ENCODE measurements around the gene TBC1D1.

The TBC1D1 gene

GRCh38 chr4:37873386-37873785 is 17.5 kb upstream of the TBC1D1 start:
- H3K4me1 Mint-ChIP-seq (ENCODE audit: low read depth), result peaks cover 23% of the 10 kb centered on the region
- no peaks in the 10 kb centered on the region for H3K9me3 Mint-ChIP-seq
- peaks cover 8% of the 10 kb centered on the region for H3K36me3 Mint-ChIP-seq (ENCODE audit: low read depth)
- H3K27ac Mint-ChIP-seq, result no peak overlapping the region
- no peaks in the 10 kb centered on the region for H3K27me3 Mint-ChIP-seq (ENCODE audit: low read depth)
- no peak overlapping the region for H3K4me3 Mint-ChIP-seq
- DNase-seq (ENCODE audit: low spot score), result no peak

GRCh38 chr4:37876156-37876555 is 14.7 kb upstream of the TBC1D1 start:
- peaks cover 6% of the 10 kb centered on the region for H3K36me3 Mint-ChIP-seq (ENCODE audit: low read depth)
- no peak for DNase-seq (ENCODE audit: low spot score)
- no peak overlapping the region for H3K4me3 Mint-ChIP-seq
- no peaks in the 10 kb centered on the region for H3K27me3 Mint-ChIP-seq (ENCODE audit: low read depth)
- no peaks in the 10 kb centered on the region for H3K9me3 Mint-ChIP-seq
- H3K4me1 Mint-ChIP-seq (ENCODE audit: low read depth), result peaks cover 25% of the 10 kb centered on the region
- no peak overlapping the region for H3K27ac Mint-ChIP-seq

- no peak for DNase-seq (ENCODE audit: low spot score)
- no peak overlapping the region for H3K27ac Mint-ChIP-seq
- H3K4me3 Mint-ChIP-seq, result no peak overlapping the region
- H3K36me3 Mint-ChIP-seq (ENCODE audit: low read depth), result no peaks in the 10 kb centered on the region
- H3K9me3 Mint-ChIP-seq, result no peaks in the 10 kb centered on the region
- peaks cover 8% of the 10 kb centered on the region for H3K27me3 Mint-ChIP-seq (ENCODE audit: low read depth)
- peaks cover 8% of the 10 kb centered on the region for H3K4me1 Mint-ChIP-seq (ENCODE audit: low read depth)
Measured at GRCh38 chr4:37879365-37879764, 11.5 kb upstream of the TBC1D1 start.

- Mint-ChIP-seq H3K27me3 (ENCODE audit: low read depth) (peaks cover 9% of the 10 kb centered on the region), H3K36me3 (ENCODE audit: low read depth) (no peaks in the 10 kb centered on the region), H3K4me1 (ENCODE audit: low read depth) (peaks cover 20% of the 10 kb centered on the region), H3K9me3 (no peaks in the 10 kb centered on the region), H3K27ac (no peak overlapping the region), H3K4me3 (no peak overlapping the region)
- no peak for DNase-seq (ENCODE audit: low spot score)
Measured at GRCh38 chr4:37881811-37882210, 9.1 kb upstream of the TBC1D1 start.

GRCh38 chr4:37882665-37883296 is 8.1 kb upstream of the TBC1D1 start:
- Mint-ChIP-seq H3K4me1 (ENCODE audit: low read depth) (peaks cover 20% of the 10 kb centered on the region), H3K9me3 (no peaks in the 10 kb centered on the region), H3K36me3 (ENCODE audit: low read depth) (no peaks in the 10 kb centered on the region), H3K4me3 (no peak overlapping the region), H3K27ac (no peak overlapping the region), H3K27me3 (ENCODE audit: low read depth) (peaks cover 9% of the 10 kb centered on the region)
- no peak for DNase-seq (ENCODE audit: low spot score)

- H3K27me3 Mint-ChIP-seq (ENCODE audit: low read depth), result peaks cover 9% of the 10 kb centered on the region
- no peaks in the 10 kb centered on the region for H3K36me3 Mint-ChIP-seq (ENCODE audit: low read depth)
- no peak overlapping the region for H3K4me3 Mint-ChIP-seq
- no peaks in the 10 kb centered on the region for H3K9me3 Mint-ChIP-seq
- peaks cover 26% of the 10 kb centered on the region for H3K4me1 Mint-ChIP-seq (ENCODE audit: low read depth)
- DNase-seq (ENCODE audit: low spot score), result no peak
- H3K27ac Mint-ChIP-seq, result peak overlapping the region; percentile 0
Measured at GRCh38 chr4:37884855-37885487, 5.9 kb upstream of the TBC1D1 start.

- H3K36me3 Mint-ChIP-seq (ENCODE audit: low read depth), result no peaks in the 10 kb centered on the region
Measured at GRCh38 chr4:37885496-37885895, 5.4 kb upstream of the TBC1D1 start.

GRCh38 chr4:37889849-37890800 is 759 bp upstream of the TBC1D1 start:
- H3K27ac Mint-ChIP-seq, result no peak overlapping the region
- peaks cover 40% of the 10 kb centered on the region for H3K4me1 Mint-ChIP-seq (ENCODE audit: low read depth)
- peaks cover 2% of the 10 kb centered on the region for H3K27me3 Mint-ChIP-seq (ENCODE audit: low read depth)
- DNase-seq (ENCODE audit: low spot score), result no peak
- peaks cover 2% of the 10 kb centered on the region for H3K36me3 Mint-ChIP-seq (ENCODE audit: low read depth)
- H3K9me3 Mint-ChIP-seq, result no peaks in the 10 kb centered on the region
- peak overlapping the region; percentile 37 for H3K4me3 Mint-ChIP-seq

More at GRCh38 chr4:37885496-37885895, 5.4 kb upstream of the TBC1D1 start:
- Mint-ChIP-seq H3K27me3 (ENCODE audit: low read depth) (peaks cover 9% of the 10 kb centered on the region), H3K9me3 (no peaks in the 10 kb centered on the region), H3K4me3 (no peak overlapping the region), H3K27ac (no peak overlapping the region), H3K4me1 (ENCODE audit: low read depth) (peaks cover 26% of the 10 kb centered on the region)
- no peak for DNase-seq (ENCODE audit: low spot score)

GRCh38 chr4:37891260-37892159 is 626 bp downstream of the TBC1D1 start:
- Mint-ChIP-seq H3K36me3 (ENCODE audit: low read depth) (peaks cover 7% of the 10 kb centered on the region), H3K9me3 (no peaks in the 10 kb centered on the region), H3K27ac (peak overlapping the region; percentile 82), H3K27me3 (ENCODE audit: low read depth) (no peaks in the 10 kb centered on the region), H3K4me1 (ENCODE audit: low read depth) (peaks cover 34% of the 10 kb centered on the region), H3K4me3 (peak overlapping the region; percentile 86)
- peak; percentile 71 for DNase-seq (ENCODE audit: low spot score)

GRCh38 chr4:37892641-37893040 is 1.8 kb downstream of the TBC1D1 start:
- Mint-ChIP-seq H3K4me3 (peak overlapping the region; percentile 86), H3K9me3 (no peaks in the 10 kb centered on the region), H3K36me3 (ENCODE audit: low read depth) (peaks cover 7% of the 10 kb centered on the region), H3K27me3 (ENCODE audit: low read depth) (no peaks in the 10 kb centered on the region), H3K27ac (peak overlapping the region; percentile 82), H3K4me1 (ENCODE audit: low read depth) (peaks cover 39% of the 10 kb centered on the region)
- DNase-seq (ENCODE audit: low spot score), result peak; percentile 66

GRCh38 chr4:37893164-37893563 is 2.3 kb downstream of the TBC1D1 start:
- Mint-ChIP-seq H3K4me3 (peak overlapping the region; percentile 86), H3K27me3 (ENCODE audit: low read depth) (no peaks in the 10 kb centered on the region), H3K4me1 (ENCODE audit: low read depth) (peaks cover 39% of the 10 kb centered on the region), H3K36me3 (ENCODE audit: low read depth) (peaks cover 7% of the 10 kb centered on the region), H3K9me3 (no peaks in the 10 kb centered on the region), H3K27ac (peak overlapping the region; percentile 82)
- no peak for DNase-seq (ENCODE audit: low spot score)

- H3K27ac Mint-ChIP-seq, result no peak overlapping the region
Measured at GRCh38 chr4:37895271-37895670, 4.4 kb downstream of the TBC1D1 start.

GRCh38 chr4:37896206-37896860 is 5.4 kb downstream of the TBC1D1 start:
- H3K4me3 Mint-ChIP-seq, result no peak overlapping the region
- no peaks in the 10 kb centered on the region for H3K27me3 Mint-ChIP-seq (ENCODE audit: low read depth)
- no peaks in the 10 kb centered on the region for H3K9me3 Mint-ChIP-seq
- H3K36me3 Mint-ChIP-seq (ENCODE audit: low read depth), result peaks cover 12% of the 10 kb centered on the region
- peaks cover 38% of the 10 kb centered on the region for H3K4me1 Mint-ChIP-seq (ENCODE audit: low read depth)
- no peak overlapping the region for H3K27ac Mint-ChIP-seq
- no peak for DNase-seq (ENCODE audit: low spot score)

More at GRCh38 chr4:37895271-37895670, 4.4 kb downstream of the TBC1D1 start:
- peaks cover 12% of the 10 kb centered on the region for H3K36me3 Mint-ChIP-seq (ENCODE audit: low read depth)
- DNase-seq (ENCODE audit: low spot score), result no peak
- no peaks in the 10 kb centered on the region for H3K27me3 Mint-ChIP-seq (ENCODE audit: low read depth)
- H3K4me3 Mint-ChIP-seq, result no peak overlapping the region
- peaks cover 36% of the 10 kb centered on the region for H3K4me1 Mint-ChIP-seq (ENCODE audit: low read depth)
- H3K9me3 Mint-ChIP-seq, result no peaks in the 10 kb centered on the region

Data from T-helper 2 cell treated with Interferon-gamma antibody and Interleukin-4, amounts not matched to agents 5 μg/mL and 100 μg/mL, for 36 hours (primary cell).